TTC549 (cell line): Measurements from ENCODE around the gene TMEM39B.
"Not testable (repeated sequence)": the region's sequence is repeated elsewhere in the genome, so short reads cannot be mapped to it uniquely, and the experiment has no call there.

ENCODE experiments used
- FAIRE-seq: peaks from 2 replicates; lab custom pipeline; 2012; peaks lifted over from hg19 to GRCh38; lab: Jason Lieb, UNC

The TMEM39B gene

GRCh38 chr1:32071758-32072621, 749 bp upstream of the TMEM39B start:
- no peak for FAIRE-seq

- no peak for FAIRE-seq
Observed at GRCh38 chr1:32073299-32074229, 825 bp downstream of the TMEM39B start.

- FAIRE-seq: no peak
Observed at GRCh38 chr1:32074841-32075240, 2.1 kb downstream of the TMEM39B start.

GRCh38 chr1:32077451-32077850, 4.7 kb downstream of the TMEM39B start:
- no peak for FAIRE-seq

GRCh38 chr1:32082022-32082421, 9.3 kb downstream of the TMEM39B start:
- no peak for FAIRE-seq

- FAIRE-seq: not testable (repeated sequence)
Observed at GRCh38 chr1:32086381-32086780, 13.6 kb downstream of the TMEM39B start.

- FAIRE-seq: no peak
Observed at GRCh38 chr1:32091176-32091575, 18.4 kb downstream of the TMEM39B start.

GRCh38 chr1:32091591-32091990, 18.9 kb downstream of the TMEM39B start:
- no peak for FAIRE-seq

- no peak for FAIRE-seq
Observed at GRCh38 chr1:32094746-32095521, 22.2 kb downstream of the TMEM39B start.

GRCh38 chr1:32099426-32099825, 26.7 kb downstream of the TMEM39B start:
- FAIRE-seq: no peak

GRCh38 chr1:32100359-32100758, 27.6 kb downstream of the TMEM39B start:
- no peak for FAIRE-seq

GRCh38 chr1:32100807-32101708, 28.3 kb downstream of the TMEM39B start:
- FAIRE-seq: no peak

- FAIRE-seq: no peak
Observed at GRCh38 chr1:32104127-32104526, 31.4 kb downstream of the TMEM39B start.

GRCh38 chr1:32105338-32105737, 32.6 kb downstream of the TMEM39B start:
- no peak for FAIRE-seq

- no peak for FAIRE-seq
Observed at GRCh38 chr1:32106663-32107275, 34.0 kb downstream of the TMEM39B start.

- peak; percentile 19 for FAIRE-seq
Observed at GRCh38 chr1:32107742-32108661, 35.3 kb downstream of the TMEM39B start, which contains the start of gene KPNA6. TSS of gene KPNA6 (plus strand) at chr1:32108056. CDS start at chr1:32108131, 75 bp downstream.

GRCh38 chr1:32111040-32111623, 38.4 kb downstream of the TMEM39B start:
- no peak for FAIRE-seq

- no peak for FAIRE-seq
Observed at GRCh38 chr1:32111789-32112188, 39.0 kb downstream of the TMEM39B start.

GRCh38 chr1:32112806-32113375, 40.2 kb downstream of the TMEM39B start:
- FAIRE-seq: no peak
